GM21529 (cell line): ENCODE results near the gene EDARADD.
A peak's percentile ranks its signal among the peaks of the same experiment; 100 is the strongest.
"Not testable (repeated sequence)": the region's sequence is repeated elsewhere in the genome, so short reads cannot be mapped to it uniquely, and the experiment has no call there.

Experiments used
- ATAC-seq: cut with Tn5 transposase; IDR thresholded peaks from one replicate; pipeline ENCODE4 v1.9.1; 2021; ENCODE audit not compliant: unreplicated experiment

EDARADD gene

GRCh38 chr1:236429715-236430274 is 35.7 kb downstream of the EDARADD start:
- ATAC-seq = peak; percentile 37

GRCh38 chr1:236433819-236434315 is 39.8 kb downstream of the EDARADD start:
- ATAC-seq = no peak

- ATAC-seq = no peak
Observed at GRCh38 chr1:236438614-236439013, 44.5 kb downstream of the EDARADD start.

GRCh38 chr1:236440373-236440772 is 46.3 kb downstream of the EDARADD start:
- no peak for ATAC-seq

GRCh38 chr1:236450779-236451178 is 56.7 kb downstream of the EDARADD start:
- ATAC-seq = no peak

GRCh38 chr1:236451796-236452373 is 57.8 kb downstream of the EDARADD start:
- ATAC-seq = no peak

GRCh38 chr1:236455243-236455642 is 61.2 kb downstream of the EDARADD start:
- ATAC-seq = no peak

- ATAC-seq = peak; percentile 81
Observed at GRCh38 chr1:236457775-236458174, 63.7 kb downstream of the EDARADD start.

GRCh38 chr1:236458996-236459395 is 64.9 kb downstream of the EDARADD start:
- no peak for ATAC-seq

- no peak for ATAC-seq
Observed at GRCh38 chr1:236460103-236460502, 66.0 kb downstream of the EDARADD start.

- not testable (repeated sequence) for ATAC-seq
Observed at GRCh38 chr1:236464197-236464596, 70.1 kb downstream of the EDARADD start.

GRCh38 chr1:236465231-236465958 is 71.3 kb downstream of the EDARADD start:
- peak; percentile 40 for ATAC-seq

GRCh38 chr1:236465959-236466303 is 71.8 kb downstream of the EDARADD start:
- peak; percentile 95 for ATAC-seq

- ATAC-seq = no peak
Observed at GRCh38 chr1:236467327-236467641, 73.2 kb downstream of the EDARADD start.

- no peak for ATAC-seq
Observed at GRCh38 chr1:236468625-236469024, 74.5 kb downstream of the EDARADD start.

- no peak for ATAC-seq
Observed at GRCh38 chr1:236469466-236469865, 75.4 kb downstream of the EDARADD start.

GRCh38 chr1:236471096-236471495 is 77.0 kb downstream of the EDARADD start:
- no peak for ATAC-seq

- no peak for ATAC-seq
Observed at GRCh38 chr1:236471653-236472052, 77.6 kb downstream of the EDARADD start.

GRCh38 chr1:236472850-236473788 is 79.0 kb downstream of the EDARADD start:
- no peak for ATAC-seq

- no peak for ATAC-seq
Observed at GRCh38 chr1:236476019-236476418, 81.9 kb downstream of the EDARADD start.

- no peak for ATAC-seq
Observed at GRCh38 chr1:236480758-236481436, 86.8 kb downstream of the EDARADD start.
